HG02678 (cell line): ENCODE results near the gene KLC3.

Source experiments
- ATAC-seq: cut with Tn5 transposase; IDR thresholded peaks from one replicate; pipeline ENCODE4 v1.9.1; 2021; ENCODE audit warnings: mild to moderate bottlenecking, moderate library complexity; ENCODE audit not compliant: unreplicated experiment

The KLC3 gene

DNA sequence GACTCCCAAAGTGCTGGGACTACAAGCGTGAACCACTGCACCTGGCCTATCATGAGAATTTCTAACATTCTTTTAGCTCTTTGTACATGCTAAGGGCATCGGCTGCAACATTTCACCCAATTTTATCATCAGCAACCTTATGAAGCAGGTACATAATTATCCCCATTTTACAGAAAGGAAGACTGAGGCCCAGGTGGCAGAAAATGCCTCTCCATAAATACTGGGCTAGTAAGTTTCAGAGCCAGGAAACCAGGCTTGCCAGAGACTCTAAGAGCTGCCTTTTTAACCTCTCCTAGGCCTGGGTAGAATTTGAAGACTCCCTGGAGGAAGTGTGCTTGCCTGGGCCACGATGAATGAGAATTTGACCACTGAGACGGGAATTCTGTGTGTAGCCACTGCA is 27.6 kb downstream of the KLC3 start:
- ATAC-seq, result no peak

DNA sequence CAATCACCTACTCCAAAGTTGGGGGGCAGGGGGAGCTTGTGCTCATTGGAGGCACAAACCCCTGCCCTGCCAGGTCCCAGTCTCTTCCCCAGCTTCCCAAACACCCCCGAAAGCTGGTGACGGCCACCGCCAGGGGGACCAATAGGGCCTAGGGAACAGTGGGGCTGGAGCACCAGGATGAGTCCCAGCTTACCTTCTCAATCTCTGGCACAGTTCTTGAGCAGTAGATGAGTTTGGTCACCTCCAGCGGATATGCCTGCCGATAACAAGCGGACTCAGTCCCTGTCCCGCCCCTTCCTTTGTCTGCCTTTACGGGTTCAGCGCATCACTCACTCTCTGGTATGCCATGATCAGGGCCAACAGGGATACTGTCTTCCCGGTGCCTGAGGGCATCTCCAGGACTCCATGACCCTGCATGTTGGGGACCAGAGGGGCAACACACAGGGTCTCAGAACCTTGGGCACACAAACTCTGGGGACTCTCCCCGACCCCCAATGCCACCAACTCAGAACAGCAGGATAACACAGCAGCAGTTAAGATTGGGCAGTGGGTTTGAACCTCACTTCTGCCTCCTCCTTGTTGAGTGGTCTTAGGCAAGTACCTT is 28.3 kb downstream of the KLC3 start:
- no peak for ATAC-seq

DNA sequence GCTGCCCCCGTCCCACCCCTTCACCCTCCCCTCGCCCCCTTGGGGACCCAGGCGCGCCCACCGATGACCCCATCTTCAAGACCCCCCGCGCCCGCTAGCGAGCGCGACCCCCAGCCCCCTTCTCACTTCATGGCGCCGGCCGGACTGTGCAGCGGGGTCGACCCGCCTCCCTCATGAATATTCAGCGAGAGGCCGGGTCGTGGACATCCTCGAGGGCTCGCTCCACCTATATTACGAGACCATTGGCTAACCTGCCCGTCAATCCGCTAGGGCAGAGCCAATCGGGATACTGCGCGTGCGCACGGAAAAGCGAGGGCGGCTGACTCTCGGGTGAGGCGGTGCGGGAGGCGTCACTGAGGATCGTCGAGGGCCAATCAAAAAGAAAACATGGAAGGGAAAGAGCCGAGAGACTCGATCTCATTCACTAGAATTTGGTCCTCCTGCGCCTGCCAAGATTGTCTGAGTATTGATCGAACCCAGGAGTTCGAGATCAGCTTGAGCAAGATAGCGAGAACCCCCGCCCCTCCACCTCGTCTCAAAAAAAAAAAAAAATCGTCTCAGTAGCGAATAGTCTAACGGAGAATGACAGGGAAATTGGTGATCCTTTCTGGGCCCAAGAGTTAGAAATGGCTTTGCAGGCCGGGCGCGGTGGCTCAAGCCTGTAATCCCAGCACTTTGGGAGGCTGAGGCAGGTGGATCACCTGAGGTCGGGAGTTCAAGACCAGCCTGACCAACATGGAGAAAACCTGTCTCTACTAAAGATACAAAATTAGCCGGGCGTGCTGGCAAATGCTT is 30.1 kb downstream of the KLC3 start, which contains the start of gene ERCC2:
TSS of gene ERCC2 (minus strand) at position 164 of the 795 bp plus-strand sequence. CDS start at position 131, 33 bp downstream.
- ATAC-seq, result peak; percentile 98

DNA sequence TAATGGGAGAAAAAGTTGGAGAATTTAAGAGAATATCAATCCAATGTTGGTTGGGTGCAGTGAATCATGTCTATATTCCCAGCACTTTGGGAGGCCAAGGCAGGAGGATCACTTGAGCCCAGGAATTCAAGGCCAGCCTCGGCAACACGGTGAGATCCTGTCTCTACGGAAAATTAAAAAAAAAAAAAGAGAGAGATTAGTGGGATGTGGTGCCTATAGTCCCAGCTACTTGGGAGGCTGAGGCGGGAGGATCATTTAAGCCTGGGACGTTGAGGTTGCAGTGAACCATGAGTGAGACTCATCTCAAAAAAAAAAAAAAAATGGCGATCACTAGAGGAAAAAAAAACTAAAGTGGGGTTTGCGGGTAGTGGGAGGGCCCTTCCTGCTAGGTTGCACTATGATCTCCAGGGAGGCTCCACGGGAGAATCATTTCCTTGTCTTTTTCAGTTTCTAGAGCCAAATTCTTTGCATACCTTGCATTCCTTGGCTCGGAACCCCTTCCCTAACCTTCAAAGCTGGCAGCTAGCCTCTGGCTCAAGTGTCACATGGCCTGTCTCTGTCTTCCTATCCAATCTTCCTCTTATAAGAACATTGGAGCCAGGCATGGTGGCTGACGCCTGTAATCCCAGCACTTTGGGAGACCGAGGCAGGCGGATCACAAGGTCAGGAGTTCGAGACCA is 35.6 kb downstream of the KLC3 start:
- no peak for ATAC-seq

DNA sequence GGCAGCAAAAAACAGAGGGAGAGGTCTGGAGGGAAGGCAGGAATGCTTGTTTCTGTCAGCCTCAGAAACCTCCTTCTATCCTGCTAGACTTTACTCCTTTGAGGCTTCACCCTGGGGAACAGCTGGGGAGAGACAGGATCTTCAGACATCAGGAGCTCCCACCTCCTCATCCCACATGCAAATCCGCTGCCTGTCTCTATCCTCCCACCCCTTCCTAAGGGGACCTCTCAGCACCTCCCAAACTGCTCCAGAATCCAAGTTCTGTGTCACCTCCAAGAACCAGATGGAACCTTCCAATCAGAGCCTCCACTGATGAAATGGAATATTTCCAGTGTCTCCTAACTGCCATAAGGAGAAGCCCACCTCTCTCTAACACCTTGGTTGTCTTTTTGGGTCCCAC is 39.6 kb downstream of the KLC3 start:
- ATAC-seq, result no peak

DNA sequence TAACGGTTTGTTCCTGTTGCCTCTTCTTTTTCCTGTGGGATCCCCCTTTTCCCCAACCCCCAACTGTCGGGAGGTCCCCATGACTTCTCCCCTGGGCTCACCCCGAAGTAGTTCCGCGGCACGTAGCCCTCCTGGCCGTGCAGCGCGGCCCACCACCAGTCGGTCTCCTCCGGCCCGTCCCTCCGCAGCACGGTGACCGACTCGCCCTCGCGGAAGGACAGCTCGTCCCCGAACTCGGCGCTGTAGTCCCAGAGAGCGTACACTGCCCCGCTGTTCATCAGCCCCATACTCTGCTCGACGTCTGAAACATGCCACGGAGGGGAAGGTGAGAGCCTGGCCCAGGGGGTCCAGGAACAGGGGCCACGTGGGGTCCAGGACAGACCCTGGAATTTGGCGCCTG is 41.9 kb downstream of the KLC3 start:
- no peak for ATAC-seq

DNA sequence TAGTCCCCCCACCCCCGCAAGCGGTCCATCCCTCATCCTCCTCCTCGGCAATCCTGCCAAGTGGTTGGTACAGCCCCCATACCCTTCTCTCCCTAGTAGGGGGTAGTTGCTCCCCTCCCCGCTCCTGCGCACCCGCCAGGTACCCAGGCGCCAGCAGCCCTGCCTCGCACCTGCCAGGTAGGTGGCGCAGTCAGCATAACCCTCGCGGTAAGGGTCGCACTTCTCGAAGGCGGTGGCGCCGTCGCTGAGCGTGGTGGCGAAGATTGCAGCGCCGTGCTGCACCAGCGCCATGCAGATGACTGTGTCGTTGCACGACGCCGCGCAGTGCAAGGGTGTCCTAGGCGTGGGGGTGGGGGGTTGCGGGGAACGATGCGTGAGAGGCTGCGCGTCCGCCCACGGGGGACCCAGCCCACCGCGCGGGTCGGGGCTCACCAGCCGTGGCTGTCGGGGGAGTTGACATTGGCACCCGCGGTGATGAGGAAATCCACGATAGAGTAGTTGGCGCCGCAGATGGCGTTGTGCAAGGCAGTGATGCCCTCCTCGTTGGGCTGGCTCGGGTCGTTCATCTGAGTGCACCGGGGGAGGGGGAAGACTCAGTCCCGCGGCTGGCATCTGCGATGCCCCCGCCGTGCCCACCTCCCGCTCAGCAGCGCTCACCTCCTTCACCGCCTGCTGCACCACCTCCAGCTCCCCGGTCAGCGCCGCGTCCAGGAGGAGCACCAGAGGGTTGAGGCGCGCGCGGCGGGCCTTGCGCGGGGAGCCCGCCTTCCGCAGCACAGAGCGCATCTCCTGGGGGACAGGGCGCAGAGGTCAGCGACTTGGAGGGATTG is 45.1 kb downstream of the KLC3 start:
- no peak for ATAC-seq

DNA sequence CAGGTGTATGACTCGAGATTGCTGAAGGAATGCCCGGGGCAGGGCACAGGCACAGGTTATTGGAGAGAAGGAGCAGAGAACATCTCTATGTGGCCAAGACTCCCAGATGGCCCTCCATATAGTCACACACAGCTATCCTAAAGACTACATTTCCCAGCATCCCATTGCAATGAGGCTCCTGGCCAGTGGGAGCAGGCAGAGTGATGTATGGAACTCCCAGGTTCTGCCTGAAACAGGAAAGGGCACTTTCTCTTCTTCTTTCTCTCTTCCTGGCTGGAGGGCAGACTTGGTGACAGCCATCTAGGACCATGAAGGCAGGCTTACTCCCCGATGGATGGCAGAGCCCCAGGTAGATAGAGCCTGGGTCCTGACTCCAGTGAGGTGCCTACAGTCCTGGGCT is 50.8 kb downstream of the KLC3 start:
- ATAC-seq, result no peak

DNA sequence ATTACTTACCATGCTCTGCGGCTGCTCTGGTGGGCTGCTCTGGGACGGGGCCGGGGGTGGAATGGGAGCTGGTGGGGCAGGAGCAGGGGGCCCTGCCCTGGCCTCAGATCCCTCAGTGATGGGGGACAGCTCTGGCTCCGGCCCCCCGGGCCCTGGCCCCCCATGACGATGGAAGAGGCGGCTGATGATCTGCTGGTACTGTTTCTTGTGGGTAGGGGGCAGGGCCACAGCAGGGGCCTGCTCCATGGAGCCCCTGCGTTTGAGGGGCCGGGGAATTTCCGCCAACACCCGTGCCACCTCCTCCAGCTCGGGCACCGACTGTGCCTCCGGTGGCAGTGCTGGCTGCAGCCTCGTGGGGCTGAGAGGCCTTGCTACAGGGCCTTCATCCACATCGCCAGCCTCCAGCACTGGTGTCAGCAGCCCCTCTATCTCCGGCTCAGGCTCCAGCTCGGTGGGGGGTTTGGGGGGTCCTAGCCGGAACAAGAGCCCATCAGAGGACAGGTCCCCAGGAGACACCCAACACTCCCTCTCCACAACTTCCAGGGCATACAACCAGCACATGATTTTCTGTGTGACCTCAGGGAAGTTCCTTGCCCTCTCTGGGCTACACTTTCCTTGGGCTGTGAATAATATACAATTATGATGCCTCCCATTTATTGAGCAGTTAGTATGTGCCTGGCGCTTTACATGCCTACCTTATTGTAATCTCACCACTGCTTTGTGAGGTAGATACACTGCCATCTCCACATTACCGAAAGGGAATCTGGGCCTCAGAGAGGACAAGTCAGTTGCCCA is 51.5 kb downstream of the KLC3 start:
- ATAC-seq, result no peak

DNA sequence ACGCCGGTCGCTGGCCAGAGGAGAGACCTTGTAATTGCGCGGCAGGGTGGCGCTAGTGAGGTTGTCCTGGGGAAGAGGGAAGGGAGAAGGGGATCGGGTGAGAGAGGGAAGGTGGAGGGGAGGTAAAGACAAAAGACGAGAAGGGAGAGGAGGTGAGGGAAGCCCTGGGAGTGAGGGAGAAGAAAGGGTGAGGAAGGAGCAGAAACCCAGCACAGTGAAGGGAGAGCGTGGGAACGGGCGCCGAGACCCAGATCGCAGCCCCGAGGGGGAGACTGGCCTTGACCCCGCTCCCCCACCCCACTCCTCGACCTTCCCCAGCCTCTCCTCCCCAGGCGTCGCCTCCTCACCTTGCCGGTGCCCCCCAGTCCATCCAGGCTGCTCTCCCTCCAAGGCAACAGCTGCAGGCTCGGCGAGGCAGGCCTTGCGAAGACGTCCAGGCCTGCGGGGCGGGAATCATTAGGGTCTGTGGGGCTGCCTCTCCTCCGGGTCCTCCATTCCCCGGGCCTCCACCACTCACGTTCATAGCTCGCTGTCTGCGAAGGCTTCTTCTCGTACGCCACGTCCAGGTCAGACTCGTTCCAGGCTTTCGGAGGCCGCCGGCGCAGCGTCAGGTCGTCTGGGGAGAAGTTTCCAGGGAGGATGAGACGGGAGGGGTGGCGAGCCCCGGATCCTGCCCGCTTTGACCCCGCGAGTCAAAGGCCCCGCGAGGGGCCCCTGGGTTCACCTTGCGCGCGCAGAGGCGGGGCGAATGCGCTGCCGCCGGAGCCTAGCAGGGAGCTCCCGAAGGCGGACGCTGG is 55.5 kb downstream of the KLC3 start:
- ATAC-seq, result no peak

DNA sequence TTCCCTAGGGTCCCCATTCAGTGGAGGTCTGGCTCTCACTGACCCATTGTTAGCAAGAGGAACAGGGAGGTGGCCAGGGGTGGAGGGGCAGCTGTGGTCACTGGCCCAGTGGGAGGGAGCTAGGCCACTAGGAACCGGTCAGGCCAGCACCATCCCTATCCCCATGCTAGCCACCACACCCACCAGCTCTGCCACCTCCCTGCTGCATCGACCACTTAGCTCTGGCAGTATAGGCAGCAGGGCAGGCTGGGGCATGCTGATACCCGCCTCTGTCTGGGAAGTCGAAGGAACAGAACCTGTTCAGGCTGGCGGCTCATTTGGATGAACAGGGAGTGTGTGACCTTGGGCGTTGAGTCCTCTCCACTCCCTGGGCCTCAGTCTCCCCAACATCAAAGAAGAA is 59.6 kb downstream of the KLC3 start:
- ATAC-seq, result no peak
